Urinary bladder (tissue), 4 donors: Measurements from ENCODE around the gene WIF1. TPM values are rescaled to one million over a fixed set of nuclear protein-coding genes. Genes with fewer than 3 reads are reported as not detected.

Experiments
- DNase-seq: peaks from one replicate; pipeline ENCODE4 v3.0.0-alpha.2; 2015; ENCODE audit errors: extremely low spot score
- H3K27ac ChIP-seq: one replicate; pipeline ENCODE4 v1.5.1; 2013; ENCODE audit warnings: low read depth, mild to moderate bottlenecking, moderate library complexity
- H3K36me3 ChIP-seq: one replicate; pipeline ENCODE4 v1.6.1; 2013; ENCODE audit warnings: mild to moderate bottlenecking, moderate library complexity; ENCODE audit not compliant: insufficient read depth
- H3K4me1 ChIP-seq: one replicate; pipeline ENCODE4 v1.6.1; 2013; ENCODE audit warnings: mild to moderate bottlenecking, moderate library complexity; ENCODE audit not compliant: insufficient read depth
- H3K4me3 ChIP-seq: one replicate; pipeline ENCODE4 v1.5.1; 2013; ENCODE audit warnings: low read depth, low read length
- WGBS: extraction: QIAGEN DNeasy Blood & Tissue Kit; methylation state at CpG from one replicate; pipeline ENCODE4 v1.1.7; 2013; 5-methylcytosine and 5-hydroxymethylcytosine counted together
- polyA plus RNA-seq: library from polyadenylated mRNA; stranded (reverse); fragments of 200-250 nt; gene quantifications from one replicate; pipeline ENCODE4 v1.2.3, GENCODE V29; 2013
- total RNA-seq: library from RNA; depleted of rRNA; stranded (reverse); fragments of >200 nt; gene quantifications from one replicate; pipeline ENCODE4 v1.2.3, GENCODE V29; 2014
- donor health status: healthy with polysubstance abuse.
- donor health status: healthy.

Gene WIF1
- total and polyA plus RNA-seq, 2 donors = 1.9 to 2.9 TPM

DNA sequence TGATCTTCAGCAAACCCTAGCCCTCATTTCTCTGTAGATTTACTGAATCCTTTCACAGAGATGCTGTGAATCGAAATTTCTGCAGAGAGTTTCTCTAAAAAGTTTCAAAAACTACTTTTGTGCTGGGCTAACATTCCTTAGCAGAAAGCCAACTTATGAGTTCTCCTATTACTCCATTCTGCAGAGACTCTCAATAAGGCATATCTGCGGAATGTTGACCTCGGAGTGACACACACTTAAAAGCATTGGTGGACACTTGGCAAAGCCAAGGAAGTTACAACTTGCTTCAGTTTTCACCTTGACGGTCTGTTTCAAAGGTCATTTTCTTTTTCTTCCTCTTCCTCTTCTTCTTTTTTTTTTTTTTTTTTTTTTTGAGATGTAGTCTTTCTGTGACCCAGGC, 75.8 kb downstream of the WIF1 start:
- DNase-seq = no peak
- no peak overlapping the region for H3K4me3 ChIP-seq
- H3K27ac ChIP-seq = no peak overlapping the region
- no peaks in the 10 kb centered on the region for H3K36me3 ChIP-seq
- WGBS = 84% methylated on average over 4 of the region's 4 CpGs
- no peaks in the 10 kb centered on the region for H3K4me1 ChIP-seq

GRCh38 chr12:65039301-65039700, 81.8 kb downstream of the WIF1 start:
- no peak overlapping the region for H3K27ac ChIP-seq
- 76% methylated on average over 2 of the region's 2 CpGs for WGBS
- no peak for DNase-seq
- no peaks in the 10 kb centered on the region for H3K36me3 ChIP-seq
- no peak overlapping the region for H3K4me3 ChIP-seq
- H3K4me1 ChIP-seq = no peaks in the 10 kb centered on the region

- Histone ChIP-seq H3K27ac (no peak overlapping the region), H3K4me3 (no peak overlapping the region)
Measured at GRCh38 chr12:65025136-65025535, 96.0 kb downstream of the WIF1 start.

DNA sequence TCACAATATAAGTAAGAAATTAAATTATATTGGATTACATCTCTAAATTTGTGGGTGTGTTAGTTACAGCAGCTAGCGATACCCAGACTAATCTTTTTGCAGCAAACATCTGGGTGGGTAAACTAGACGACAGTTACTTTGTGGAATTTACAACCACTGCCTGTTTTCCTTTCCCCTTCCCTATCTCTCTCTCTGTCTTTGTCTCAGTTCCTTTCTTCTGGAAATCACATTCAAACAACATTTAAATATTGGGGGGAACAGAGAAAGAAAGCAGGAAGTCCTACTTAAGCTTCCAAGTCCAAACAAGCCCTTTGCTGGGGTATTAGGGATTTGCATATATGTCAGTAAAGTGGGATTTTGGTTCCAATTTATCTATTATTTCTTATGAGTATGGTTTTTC, 97.6 kb downstream of the WIF1 start:
- 45% methylated on average over 2 of the region's 2 CpGs for WGBS
- H3K36me3 ChIP-seq = no peaks in the 10 kb centered on the region

More at GRCh38 chr12:65025136-65025535, 96.0 kb downstream of the WIF1 start:
- DNase-seq = no peak
- no peaks in the 10 kb centered on the region for H3K4me1 ChIP-seq
- no peaks in the 10 kb centered on the region for H3K36me3 ChIP-seq
- 33% methylated on average over 2 of the region's 2 CpGs for WGBS

DNA sequence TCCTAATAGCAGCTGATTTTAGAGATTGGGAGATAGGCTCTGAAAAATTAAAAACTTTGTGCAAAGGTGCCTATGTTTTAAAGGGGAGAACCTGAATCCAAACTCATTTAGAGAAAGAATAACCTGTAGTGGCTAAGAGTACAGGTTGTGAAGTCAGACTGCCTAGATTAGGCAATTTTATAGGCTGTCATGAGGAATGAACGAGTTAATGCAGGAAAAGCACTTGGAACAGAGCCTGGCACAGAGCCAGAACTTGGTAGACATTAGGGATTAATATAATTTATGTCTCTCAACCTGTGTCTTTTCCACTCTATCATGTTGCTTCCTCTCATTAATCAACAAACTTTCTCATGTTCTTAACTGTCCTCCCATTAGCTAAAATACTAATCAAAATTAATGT, 98.1 kb downstream of the WIF1 start:
- Histone ChIP-seq H3K36me3 (no peaks in the 10 kb centered on the region), H3K4me3 (no peak overlapping the region), H3K4me1 (no peaks in the 10 kb centered on the region), H3K27ac (no peak overlapping the region)
- no peak for DNase-seq
- 21% methylated on average over 1 of the region's 1 CpG for WGBS

More for the DNA sequence above, 97.6 kb downstream of the WIF1 start:
- Histone ChIP-seq H3K4me3 (no peak overlapping the region), H3K27ac (no peak overlapping the region), H3K4me1 (no peaks in the 10 kb centered on the region)
- no peak for DNase-seq

DNA sequence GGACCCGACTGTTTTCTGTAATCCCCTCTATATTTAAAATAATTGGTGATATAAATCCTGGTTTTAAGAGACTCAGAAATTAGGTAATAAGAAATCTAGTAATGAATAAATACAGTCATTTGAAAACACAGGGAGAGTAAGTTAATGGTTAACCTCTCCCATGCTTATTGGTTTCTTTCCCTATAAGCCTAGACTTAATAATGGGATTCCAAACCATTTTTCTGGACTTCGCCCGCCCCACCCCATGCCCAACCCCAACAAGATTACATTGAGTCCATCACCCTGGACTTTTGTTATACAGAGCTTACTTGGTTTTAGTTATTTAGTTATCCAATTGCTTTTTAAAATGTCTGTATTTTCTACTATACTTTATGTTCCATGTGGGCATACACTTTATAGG, 98.7 kb downstream of the WIF1 start:
- 65% methylated on average over 3 of the region's 3 CpGs for WGBS
- DNase-seq = no peak
- Histone ChIP-seq H3K4me1 (no peaks in the 10 kb centered on the region), H3K4me3 (no peak overlapping the region), H3K27ac (no peak overlapping the region), H3K36me3 (no peaks in the 10 kb centered on the region)

DNA sequence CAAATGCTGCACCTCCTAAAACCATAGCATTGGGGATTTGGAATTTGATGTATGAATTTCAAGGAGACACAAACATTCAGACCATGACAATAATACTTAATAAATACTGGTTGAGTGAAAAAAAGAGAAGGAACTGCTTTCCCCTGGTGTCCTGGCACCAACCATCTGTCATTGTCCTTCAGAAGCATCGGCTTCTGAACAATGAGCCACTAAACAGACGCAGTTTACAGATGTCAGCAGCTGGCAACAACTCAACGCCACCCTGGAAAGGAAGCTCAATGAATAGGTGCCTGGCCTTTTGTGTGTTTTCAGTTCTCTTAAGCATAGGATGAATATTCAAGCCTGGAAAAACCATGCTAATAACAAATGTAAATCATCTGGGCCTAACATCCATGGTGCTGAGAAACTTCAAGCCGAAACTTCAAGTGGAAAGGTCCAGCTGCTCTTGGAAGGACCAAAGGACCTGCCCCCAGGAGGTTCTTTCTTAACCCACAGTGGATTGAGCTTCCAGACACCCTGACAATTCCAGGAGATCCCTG, 101.3 kb downstream of the WIF1 start:
- Histone ChIP-seq H3K27ac (no peak overlapping the region), H3K4me1 (no peaks in the 10 kb centered on the region), H3K36me3 (no peaks in the 10 kb centered on the region), H3K4me3 (no peak overlapping the region)
- DNase-seq = no peak
- 79% methylated on average over 4 of the region's 4 CpGs for WGBS

- DNase-seq = no peak
- no peaks in the 10 kb centered on the region for H3K36me3 ChIP-seq
- H3K4me3 ChIP-seq = no peak overlapping the region
- no peaks in the 10 kb centered on the region for H3K4me1 ChIP-seq
- no peak overlapping the region for H3K27ac ChIP-seq
Measured at GRCh38 chr12:65016881-65017650, 104.0 kb downstream of the WIF1 start.

GRCh38 chr12:65015850-65016249, 105.3 kb downstream of the WIF1 start:
- H3K36me3 ChIP-seq = no peaks in the 10 kb centered on the region
- H3K4me3 ChIP-seq = no peak overlapping the region
- no peak for DNase-seq
- no peak overlapping the region for H3K27ac ChIP-seq
- H3K4me1 ChIP-seq = no peaks in the 10 kb centered on the region
- 75% methylated on average over 6 of the region's 6 CpGs for WGBS

- no peak for DNase-seq
- WGBS = 66% methylated on average over 9 of the region's 9 CpGs
- no peak overlapping the region for H3K27ac ChIP-seq
- no peaks in the 10 kb centered on the region for H3K4me1 ChIP-seq
- no peaks in the 10 kb centered on the region for H3K36me3 ChIP-seq
- H3K4me3 ChIP-seq = no peak overlapping the region
Measured at GRCh38 chr12:65014504-65015271, 106.4 kb downstream of the WIF1 start.

GRCh38 chr12:65010437-65010836, 110.7 kb downstream of the WIF1 start:
- no peak overlapping the region for H3K27ac ChIP-seq
- H3K4me1 ChIP-seq = no peaks in the 10 kb centered on the region
- no peak for DNase-seq
- H3K4me3 ChIP-seq = no peak overlapping the region
- H3K36me3 ChIP-seq = no peaks in the 10 kb centered on the region
- WGBS = 77% methylated on average over 2 of the region's 2 CpGs

DNA sequence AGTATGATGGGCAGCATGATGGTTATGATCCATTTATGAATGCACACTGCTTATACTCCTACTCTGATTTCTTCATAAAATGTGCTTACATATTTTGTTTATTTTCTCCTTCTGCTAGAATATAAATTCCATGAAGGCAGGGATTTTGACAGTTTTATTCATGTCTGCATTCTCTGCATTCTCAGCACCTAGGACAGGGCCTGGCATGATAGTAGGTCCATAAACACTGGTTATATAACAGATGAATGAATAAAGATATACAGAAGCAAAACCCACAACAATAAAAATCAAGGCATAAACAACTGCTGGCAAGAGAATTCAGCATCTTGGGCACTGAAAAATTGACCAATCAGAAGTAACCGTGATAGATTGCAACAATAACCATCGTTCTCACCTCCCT, 115.4 kb downstream of the WIF1 start:
- no peak overlapping the region for H3K4me3 ChIP-seq
- 92% methylated on average over 2 of the region's 2 CpGs for WGBS

GRCh38 chr12:65004270-65004669, 116.8 kb downstream of the WIF1 start:
- no peaks in the 10 kb centered on the region for H3K36me3 ChIP-seq
- WGBS = 72% methylated on average over 1 of the region's 1 CpG
- no peak for DNase-seq
- H3K27ac ChIP-seq = no peak overlapping the region
- no peak overlapping the region for H3K4me3 ChIP-seq
- no peaks in the 10 kb centered on the region for H3K4me1 ChIP-seq

More for the DNA sequence above, 115.4 kb downstream of the WIF1 start:
- Histone ChIP-seq H3K4me1 (no peaks in the 10 kb centered on the region), H3K27ac (no peak overlapping the region), H3K36me3 (no peaks in the 10 kb centered on the region)
- DNase-seq = no peak
